Measurements from ENCODE around the gene CPNE1. TPM values are rescaled to one million over a fixed set of nuclear protein-coding genes. Genes with fewer than 3 reads are reported as not detected.
A peak's percentile ranks its signal among the peaks of the same experiment; 100 is the strongest.
"Not testable (repeated sequence)": the region's sequence is repeated elsewhere in the genome, so short reads cannot be mapped to it uniquely, and the experiment has no call there.

CPNE1 gene
- 64.5 and 87.8 TPM in 2 replicates for total RNA-seq (2014; rRNA removed; shearing (Covaris generic))

DNA sequence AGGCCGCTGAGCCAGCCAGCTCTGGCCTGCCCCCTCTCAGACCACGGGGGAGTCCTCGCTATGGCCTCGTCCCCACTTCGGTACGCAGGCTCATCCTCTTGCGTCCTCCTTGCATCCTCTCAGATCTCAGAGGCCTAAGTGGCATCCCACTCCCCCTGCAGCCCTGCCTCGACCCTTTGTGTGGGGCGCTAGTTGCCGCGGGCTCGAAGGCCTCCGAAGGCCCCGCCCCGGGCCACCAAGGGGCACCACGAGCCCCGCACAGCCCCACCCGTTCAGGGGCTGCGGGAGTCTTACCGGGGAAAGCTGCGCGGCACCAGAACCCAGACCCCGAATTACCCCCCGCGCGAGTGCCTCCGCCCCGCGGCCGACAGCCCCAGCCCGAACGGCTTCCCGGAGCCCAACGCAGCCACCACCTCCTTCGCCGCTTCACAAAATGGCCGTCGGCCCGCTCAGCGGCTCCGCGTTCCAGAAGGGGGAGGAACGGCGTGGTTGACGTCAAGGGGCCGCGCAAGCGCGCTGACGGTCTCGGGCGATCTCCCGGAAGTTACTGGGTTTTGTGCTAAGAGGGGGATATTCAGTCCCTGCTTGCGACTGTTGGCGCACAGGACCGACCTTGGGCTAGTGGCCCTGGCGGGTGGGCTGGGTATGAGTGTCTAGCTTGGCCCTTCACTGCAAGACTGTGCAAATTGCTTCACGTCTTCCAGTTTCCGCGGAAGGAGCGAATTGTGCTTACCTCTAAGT, at the start of gene CPNE1, which contains the start of gene RBM12:
Gene CPNE1, minus strand, starts transcription at position 435 of the 741 bp plus-strand sequence. CDS start 31,977 bp downstream, outside the sequence.
Gene RBM12, minus strand, starts transcription at position 435 of the 741 bp plus-strand sequence. CDS start 9,578 bp downstream, outside the sequence.
- peak; percentile 94 for DNase-seq (ENCODE audit: low read depth)

DNA sequence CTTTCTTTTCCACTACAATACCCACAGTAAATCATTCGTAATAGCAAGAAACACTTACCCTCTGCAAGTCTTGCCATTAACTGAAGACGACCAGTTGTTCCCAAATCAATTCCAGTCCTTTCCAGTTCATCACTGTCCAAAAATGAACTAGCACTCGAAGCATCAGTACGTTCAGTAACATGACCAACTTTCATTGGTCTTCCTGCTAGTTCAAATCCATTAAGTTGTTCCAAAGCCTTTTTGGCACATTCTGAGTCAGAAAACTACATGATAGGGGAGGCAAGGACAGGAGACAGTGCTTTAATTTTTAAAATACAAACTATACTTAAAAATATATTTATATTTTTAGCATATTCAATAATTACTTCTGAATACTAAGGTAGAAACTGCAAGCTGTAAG, 49.4 kb upstream of the CPNE1 start:
- DNase-seq (ENCODE audit: low read depth), result no peak

DNA sequence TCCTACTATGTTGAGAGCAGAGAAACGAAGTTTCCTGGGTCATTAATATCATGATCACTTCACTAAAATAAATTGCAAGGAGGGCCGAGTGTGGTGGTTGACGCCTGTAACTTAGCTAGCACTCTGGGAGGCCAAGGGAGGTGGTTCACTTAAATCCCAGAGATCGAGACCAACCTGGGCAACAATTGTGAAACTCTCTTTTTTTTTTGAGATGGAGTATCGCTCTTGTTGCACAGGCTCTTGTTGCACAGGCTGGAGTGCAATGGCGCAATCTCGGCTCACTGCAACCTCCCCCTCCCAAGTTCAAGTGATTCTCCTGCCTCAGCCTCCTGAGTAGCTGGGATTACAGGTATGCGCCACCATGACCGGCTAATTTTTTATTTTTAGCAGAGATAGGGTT, 48.4 kb upstream of the CPNE1 start:
- not testable (repeated sequence) for DNase-seq (ENCODE audit: low read depth)

DNA sequence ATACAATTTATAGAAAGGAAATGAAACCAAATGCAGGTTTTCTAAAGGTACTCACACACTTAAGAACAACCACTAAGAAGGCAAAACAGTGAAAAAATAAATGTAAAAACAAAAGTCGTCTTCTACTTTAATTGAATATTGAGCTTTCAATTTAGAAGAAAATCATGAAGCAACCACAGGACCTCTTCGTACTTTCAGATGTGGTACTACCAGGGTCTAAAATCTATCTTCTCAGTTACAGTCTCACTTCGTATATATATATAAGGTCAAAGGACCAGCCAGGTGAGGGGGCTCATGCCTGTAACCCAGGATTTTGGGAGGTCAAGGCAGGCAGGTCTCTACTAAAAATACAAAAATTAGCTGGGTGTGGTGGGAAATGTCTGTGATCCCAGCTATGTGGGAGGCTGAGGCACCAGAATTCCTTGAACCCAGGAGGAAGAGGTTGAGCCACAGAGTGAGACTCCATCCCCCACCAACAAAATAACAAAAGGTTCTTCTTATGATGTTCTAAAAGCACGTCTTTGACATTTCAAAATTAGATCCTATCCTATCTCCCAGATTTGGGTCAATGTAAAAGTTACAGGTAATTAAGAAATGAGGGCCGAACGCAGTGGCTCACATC, 47.0 kb upstream of the CPNE1 start:
- DNase-seq (ENCODE audit: low read depth), result no peak

DNA sequence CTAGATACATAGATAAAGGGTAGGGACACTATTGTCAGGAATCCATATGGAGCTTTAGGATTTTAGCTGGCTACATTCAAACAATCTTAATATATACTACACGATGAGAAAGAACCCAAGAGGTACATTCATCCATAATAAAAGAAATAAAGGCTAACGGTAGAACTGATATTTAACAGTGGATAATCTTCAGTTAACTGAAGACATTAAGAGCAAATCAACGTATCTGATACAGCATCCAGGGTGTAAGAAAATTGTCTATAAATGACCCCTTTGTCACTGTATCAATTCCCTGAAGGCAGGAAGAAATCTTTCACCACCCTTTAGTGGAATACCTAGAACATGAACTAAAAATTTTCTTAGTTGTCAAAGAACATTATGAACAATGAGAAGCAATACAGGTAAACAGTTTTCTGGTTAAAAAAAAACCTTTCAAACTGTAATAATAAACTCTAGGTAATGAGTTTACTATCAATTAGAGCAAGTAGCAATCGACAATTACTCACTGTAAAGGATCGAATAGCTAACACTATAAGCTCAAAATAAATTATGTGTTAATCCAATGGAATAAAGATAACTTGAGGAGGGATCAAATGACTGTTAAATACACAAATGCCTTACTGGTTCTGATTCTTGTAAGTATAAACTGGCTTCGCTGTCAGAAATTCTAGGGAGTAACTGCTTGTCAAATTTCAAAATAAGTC, 46.3 kb upstream of the CPNE1 start:
- no peak for DNase-seq (ENCODE audit: low read depth)

DNA sequence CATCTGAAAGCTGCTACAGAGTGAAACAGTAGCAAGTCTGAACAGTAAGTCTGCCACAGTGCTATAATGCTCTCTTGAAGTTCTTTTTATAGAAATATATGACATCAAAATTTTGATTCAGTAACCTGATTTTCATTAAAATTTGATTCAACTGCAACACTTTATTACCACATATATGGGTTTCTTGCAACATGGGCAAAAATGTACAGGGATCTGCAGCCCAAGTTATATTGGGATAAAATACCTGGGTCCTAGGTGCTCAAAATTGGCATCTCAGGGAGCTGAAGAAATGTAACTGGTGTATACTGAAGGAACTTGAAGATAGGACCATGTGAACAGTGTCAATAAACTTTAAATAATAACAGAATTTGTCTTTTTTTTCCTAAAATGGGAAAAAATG, 45.3 kb upstream of the CPNE1 start:
- DNase-seq (ENCODE audit: low read depth), result no peak

DNA sequence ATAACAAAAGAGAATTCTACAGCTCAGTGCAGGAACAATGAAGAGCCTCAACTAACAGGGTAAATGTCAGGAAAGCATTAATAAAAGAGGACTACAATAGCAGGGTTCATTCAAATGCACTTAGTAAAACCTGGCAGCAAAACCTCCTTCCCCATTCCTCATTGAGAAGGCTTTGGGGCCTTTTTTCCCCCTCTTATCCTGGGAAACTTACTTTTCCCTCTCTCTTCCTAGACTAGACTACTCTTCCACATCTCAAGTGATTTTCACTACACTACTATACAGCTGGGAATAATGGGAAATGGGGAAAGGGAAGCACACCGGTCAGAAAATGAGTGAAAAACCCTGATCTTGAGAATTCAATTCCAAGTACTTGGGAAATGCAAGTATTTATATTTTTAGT, 44.6 kb upstream of the CPNE1 start:
- no peak for DNase-seq (ENCODE audit: low read depth)

DNA sequence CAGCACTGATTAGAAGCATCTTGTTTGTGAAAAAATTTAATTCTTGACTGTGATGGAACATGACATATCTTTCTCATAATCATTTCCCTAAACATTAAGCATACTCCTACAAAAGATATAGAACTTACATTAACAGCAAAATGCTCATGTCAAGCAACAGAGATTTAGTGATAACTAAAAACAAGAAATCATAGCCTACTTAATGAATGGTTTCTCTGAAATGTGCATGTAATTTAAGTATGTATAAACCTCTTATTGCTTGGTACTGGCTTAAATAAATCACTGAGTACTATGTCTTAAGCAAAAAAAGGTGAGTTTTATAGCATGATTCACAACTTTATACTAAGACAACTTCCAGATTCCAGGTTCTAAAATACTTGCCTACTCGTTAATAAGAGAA, 43.8 kb upstream of the CPNE1 start:
- DNase-seq (ENCODE audit: low read depth), result no peak

DNA sequence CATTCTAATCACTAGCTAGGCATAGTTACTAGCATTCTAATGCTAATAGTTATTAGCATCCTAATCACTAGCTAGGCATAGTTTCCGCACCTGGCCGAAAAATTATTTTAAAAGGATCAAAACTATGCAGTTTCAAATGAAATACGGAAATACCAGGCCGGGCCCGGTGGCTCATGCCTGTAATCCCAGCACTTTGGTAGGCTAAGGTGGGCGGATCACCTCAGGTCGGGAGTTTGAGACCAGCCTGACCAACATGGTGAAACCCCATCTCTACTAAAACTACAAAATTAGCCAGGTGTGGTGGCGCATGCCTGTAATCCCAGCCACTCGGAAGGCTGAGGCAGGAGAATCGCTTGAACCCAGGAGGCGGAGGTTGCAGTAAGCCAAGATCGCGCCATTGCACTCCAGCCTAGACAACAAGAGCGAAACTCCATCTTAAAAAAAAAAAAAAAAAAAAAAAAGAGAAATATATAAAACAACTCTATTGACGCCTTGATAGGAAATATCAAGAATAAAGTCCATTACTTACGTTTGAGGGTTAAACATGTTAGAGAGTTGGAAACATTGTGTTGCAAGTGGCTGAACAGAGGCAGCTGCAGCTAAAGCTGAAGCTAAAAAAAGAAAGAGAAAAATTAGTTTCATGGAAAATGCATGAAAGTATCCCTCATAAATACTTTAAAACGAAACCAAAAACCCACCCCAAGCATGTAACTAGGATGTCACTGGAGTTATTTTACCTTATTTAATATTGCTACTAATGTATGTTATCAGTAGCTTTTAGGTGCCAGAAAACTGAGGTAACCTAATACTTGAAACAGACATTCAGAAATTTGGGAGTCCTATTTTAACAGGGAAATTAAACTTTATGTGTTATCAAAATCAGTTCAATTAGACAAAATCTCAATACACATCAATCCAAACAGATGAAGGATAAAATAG, 42.2 kb upstream of the CPNE1 start:
- not testable (repeated sequence) for DNase-seq (ENCODE audit: low read depth)

DNA sequence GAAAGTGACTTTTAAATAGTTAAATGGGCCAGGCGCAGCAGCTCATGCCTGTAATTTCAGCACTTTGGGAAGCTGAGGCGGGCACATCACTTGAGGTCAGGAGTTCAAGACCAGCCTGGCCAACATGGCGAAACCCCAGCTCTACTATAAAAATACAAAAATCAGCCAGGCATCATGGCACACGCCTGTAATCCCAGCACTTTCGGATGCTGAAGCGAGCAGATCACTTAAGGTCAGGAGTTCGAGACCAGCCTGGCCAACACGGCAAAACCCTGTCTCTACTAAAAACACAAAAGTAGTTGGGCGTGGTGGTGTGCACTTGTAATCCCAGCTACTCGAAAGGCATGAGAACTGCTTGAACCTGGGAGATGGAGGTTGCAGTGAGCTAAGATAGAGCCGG, 41.2 kb upstream of the CPNE1 start:
- DNase-seq (ENCODE audit: low read depth), result not testable (repeated sequence)

DNA sequence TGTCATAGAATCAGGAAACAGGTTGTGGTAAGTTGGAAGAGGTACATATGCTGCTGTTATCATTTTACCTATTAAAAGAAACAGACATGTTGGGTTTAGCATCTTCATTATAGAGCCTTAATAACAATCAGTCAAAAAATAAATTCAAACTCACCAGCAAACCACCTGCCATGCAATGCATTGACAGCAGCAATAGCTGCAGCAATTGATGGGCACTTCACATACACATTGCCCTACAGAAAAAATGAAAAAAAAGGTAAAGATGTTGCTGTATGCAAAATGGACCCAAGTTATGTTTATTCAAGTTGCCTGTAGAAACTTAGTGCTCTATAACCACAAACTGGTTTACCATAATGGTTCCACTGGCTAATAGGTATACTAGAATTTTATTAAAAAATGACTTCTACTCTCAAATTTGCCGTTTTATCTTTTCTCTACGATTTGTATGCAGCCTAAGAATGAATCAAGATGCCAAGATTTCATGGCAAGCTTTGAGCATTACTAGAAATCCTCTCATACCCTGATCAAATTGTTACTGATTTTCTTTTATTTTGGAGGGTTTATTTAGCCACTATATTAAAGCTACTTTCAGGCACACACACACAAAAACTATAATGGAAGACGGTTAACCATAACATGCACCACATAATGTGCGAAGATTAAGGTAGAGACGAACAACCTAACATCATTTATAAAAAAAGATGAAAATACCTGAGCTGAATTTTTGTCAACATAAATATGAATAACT, 40.0 kb upstream of the CPNE1 start:
- no peak for DNase-seq (ENCODE audit: low read depth)

DNA sequence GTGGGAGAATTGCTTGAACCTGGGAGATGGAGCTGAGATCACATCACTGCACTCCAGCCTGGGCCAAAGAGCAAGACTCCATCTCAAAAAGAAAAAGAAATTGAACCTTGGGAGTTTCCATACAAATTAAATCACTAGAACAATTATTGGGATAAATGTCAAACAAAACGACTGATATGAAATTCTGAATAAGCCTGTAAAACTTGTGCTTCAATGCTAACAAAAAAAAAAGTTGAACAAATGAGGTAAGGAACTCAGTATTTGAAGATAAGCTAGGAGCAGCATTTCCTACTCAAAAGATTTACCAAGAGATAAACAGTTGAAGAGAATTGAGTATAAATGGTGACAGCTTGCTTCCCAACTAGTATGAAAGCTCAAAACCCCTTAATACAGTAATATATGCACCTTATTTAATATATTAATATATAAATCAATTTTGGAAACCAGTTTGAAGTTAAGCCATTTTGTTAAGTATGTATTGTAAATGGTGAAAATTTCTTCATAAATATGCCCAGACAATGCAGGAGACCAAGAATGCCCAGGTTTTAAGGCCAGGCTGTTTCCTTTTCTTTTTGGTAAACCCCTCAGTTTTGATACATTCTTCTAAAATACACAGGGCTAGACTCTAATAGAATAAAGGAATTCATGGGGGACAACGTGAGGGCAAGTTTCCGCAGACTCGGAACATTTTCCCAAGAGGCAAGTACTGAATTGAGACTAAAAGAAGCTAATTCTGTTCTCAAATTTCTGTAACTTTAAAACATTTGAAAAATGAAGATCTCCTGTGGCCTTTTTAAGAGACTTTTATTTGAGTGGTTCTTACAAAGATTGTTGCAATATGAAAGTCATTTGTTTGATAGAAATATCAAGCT, 38.4 kb upstream of the CPNE1 start:
- DNase-seq (ENCODE audit: low read depth), result no peak

DNA sequence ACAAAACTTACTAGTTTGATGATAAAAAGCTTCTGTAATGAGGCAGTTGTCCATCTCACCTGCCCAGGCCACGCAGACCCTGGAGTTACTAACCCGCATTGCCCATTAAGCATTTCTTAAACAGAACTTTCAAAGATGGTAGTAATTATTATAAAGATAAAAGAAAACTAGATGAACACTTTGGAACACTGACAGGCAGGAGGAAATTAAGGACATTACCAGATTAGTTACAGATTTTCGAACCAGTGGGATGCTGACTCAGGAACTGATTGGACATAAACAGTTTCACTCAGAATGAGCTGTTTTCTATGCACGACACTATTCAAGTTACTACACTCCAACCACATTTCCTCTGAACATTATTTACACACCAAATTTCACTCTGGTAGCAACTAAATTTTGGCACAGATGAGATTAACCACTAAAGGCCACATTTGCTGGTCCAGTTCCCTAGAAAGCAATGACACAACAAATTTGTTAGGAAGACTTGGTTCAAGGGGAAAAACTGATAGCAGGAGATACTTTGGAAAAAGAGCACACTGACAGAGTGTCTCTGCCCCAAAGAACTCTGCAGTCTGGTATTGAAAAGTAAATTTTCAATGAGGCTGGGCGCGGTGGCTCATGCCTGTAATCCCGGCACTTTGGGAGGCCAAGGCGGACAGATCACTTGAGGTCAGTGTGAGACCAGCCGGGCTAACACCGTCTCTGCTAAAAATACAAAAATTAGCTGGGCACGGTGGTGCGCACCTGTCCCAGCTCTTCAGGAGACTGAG, 37.5 kb upstream of the CPNE1 start:
- DNase-seq (ENCODE audit: low read depth), result no peak

DNA sequence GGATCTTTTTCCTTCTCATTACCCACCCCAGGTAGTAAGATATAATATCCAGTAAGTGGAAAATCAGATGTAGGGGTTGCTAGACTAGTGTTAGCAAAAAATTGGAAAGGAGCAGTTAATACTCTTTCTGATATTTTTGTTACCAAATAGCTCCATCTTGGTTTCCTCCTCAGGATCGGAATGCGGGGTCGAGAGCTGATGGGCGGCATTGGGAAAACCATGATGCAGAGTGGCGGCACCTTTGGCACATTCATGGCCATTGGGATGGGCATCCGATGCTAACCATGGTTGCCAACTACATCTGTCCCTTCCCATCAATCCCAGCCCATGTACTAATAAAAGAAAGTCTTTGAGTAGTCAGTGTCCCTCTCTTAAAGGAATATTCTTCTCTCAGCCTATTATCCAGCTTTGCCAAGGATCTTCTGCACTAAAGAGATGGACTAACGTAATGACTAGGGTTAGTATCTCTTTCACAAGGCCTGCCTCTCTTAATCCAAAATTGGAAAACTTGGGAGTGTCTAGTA, 36.0 kb upstream of the CPNE1 start:
- DNase-seq (ENCODE audit: low read depth), result no peak

DNA sequence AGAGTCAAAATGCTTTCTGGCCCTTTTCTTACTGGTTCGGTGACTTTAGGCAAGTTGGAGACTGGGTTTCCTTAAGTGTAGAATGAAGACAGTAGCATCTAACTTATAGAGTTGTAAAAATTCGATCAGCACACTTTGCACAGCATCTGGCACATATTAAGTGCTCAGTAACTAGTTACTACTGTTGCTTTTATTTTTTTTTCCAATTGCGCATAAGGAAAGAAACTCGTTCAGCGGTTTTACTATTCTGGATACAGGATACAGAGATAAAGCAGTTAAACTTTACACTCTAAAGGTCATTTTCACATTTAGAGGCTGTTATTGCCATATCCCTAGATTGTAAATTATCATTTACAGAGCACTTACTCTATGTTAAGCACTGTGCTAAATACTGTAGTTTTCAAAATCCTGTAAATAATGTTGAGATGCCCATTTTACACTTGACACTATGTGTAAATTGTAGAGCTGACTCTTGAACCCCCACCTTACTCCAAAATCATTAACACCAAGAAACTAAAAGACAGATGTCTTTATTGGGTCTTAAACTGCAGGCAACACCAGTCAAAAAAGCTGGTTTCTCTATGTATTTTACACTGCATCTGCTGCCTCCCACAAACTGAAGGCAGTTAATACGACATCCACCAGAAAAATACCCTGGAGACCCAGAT, 35.4 kb upstream of the CPNE1 start:
- DNase-seq (ENCODE audit: low read depth), result no peak

DNA sequence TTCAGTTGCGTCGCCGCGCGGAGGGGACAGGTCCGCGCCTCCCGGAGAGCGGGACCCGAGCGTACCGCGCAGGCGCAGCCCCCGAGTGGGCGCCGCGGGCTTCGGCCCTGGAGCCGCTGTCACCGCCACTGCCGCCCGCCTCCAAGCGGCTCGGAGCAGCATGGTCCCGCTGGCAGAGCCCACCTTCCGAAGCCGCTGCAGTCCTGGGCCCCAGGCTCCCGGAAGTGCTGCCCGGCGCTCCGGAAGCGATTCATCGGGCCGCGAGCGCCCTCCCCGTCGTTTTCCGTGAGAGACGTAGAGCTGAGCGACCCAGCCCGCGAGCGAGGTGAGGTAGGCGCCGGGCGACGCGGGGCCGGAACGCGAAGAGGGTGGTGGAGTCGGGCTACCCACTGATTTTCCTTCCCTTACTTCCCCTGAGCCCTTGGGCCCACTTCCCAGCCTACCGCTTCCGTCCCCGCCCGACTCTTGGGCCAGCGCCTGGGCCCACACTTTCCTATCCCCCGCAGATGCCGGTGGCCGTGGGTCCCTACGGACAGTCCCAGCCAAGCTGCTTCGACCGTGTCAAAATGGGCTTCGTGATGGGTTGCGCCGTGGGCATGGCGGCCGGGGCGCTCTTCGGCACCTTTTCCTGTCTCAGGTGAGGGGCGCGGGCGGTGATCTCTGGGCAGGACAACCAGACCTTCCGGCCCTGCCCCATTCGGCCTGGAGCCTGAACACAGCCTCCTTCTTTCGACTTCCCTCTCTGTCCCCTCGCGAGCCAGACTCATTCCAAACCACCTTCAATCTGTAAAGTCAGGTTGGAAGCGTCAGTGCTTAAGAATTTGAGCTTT, 34.6 kb upstream of the CPNE1 start, which contains the start of the genes NFS1 and ROMO1:
Gene NFS1, minus strand, starts transcription at position 226 of the 830 bp plus-strand sequence. Its CDS starts 64 bp downstream, at position 162.
Gene ROMO1, plus strand, starts transcription at position 279 of the 830 bp plus-strand sequence. Its CDS starts 228 bp downstream, at position 507.
- DNase-seq (ENCODE audit: low read depth), result peak; percentile 88
